AG08395 (cell line): ENCODE data around the gene PNPT1.
"Not testable (repeated sequence)": the region's sequence is repeated elsewhere in the genome, so short reads cannot be mapped to it uniquely, and the experiment has no call there.

Experiments
- DNase-seq: peaks from one replicate; pipeline ENCODE4 v3.0.0; 2012; ENCODE audit warnings: mixed read lengths, low spot score

The PNPT1 gene

GRCh38 chr2:55596795-55597194, 96.8 kb downstream of the PNPT1 start:
- DNase-seq = not testable (repeated sequence)

GRCh38 chr2:55595536-55595935, 98.1 kb downstream of the PNPT1 start:
- DNase-seq = no peak

GRCh38 chr2:55592130-55592529, 101.5 kb downstream of the PNPT1 start:
- no peak for DNase-seq

- peak; percentile 69 for DNase-seq
Measured at GRCh38 chr2:55590810-55591440, 102.7 kb downstream of the PNPT1 start.

GRCh38 chr2:55585451-55586080, 108.1 kb downstream of the PNPT1 start:
- DNase-seq = peak; percentile 54
